H9 (cell line): Measurements from ENCODE around the gene GPR137B. TPM values are rescaled to one million over a fixed set of nuclear protein-coding genes. Genes with fewer than 3 reads are reported as not detected.

Source experiments
- DNase-seq: peaks from one replicate; pipeline ENCODE4 v3.0.0-alpha.2; 2017
- H2AFZ ChIP-seq: one replicate; pipeline ENCODE4 v1.6.1; 2013; ENCODE audit warnings: mild to moderate bottlenecking, low read length, control low read depth, moderate library complexity
- H2AK5ac ChIP-seq: 2 replicates; pipeline ENCODE4 v1.6.1; 2013; ENCODE audit warnings: low read length, control low read depth, mixed read lengths; ENCODE audit not compliant: insufficient read length
- H2BK120ac ChIP-seq: one replicate; pipeline ENCODE4 v1.6.1; 2013; ENCODE audit warnings: low read depth, mild to moderate bottlenecking, low read length, control low read depth, inconsistent platforms; ENCODE audit not compliant: poor library complexity, severe bottlenecking
- H2BK12ac ChIP-seq: 2 replicates; pipeline ENCODE4 v1.6.1; 2013; ENCODE audit warnings: low read length, control low read depth, mixed read lengths, low read depth; ENCODE audit not compliant: insufficient read length
- H2BK15ac ChIP-seq: 2 replicates; pipeline ENCODE4 v1.6.1; 2013; ENCODE audit warnings: low read depth, low read length, control low read depth
- H2BK20ac ChIP-seq: one replicate; pipeline ENCODE4 v1.6.1; 2013; ENCODE audit warnings: low read depth, mild to moderate bottlenecking, low read length, control low read depth, inconsistent platforms; ENCODE audit not compliant: poor library complexity, severe bottlenecking
- H2BK5ac ChIP-seq: 2 replicates; pipeline ENCODE4 v1.6.1; 2013; ENCODE audit warnings: low read length, control low read depth, mixed read lengths; ENCODE audit not compliant: insufficient read length
- H3K14ac ChIP-seq: 2 replicates; pipeline ENCODE4 v1.6.1; 2013; ENCODE audit warnings: low read length, control low read depth; ENCODE audit not compliant: insufficient read depth
- H3K18ac ChIP-seq: 2 replicates; pipeline ENCODE4 v1.6.1; 2013; ENCODE audit warnings: low read depth, mild to moderate bottlenecking, mixed read lengths, low read length, control low read depth; ENCODE audit not compliant: insufficient read length
- H3K23ac ChIP-seq: 2 replicates; pipeline ENCODE4 v1.6.1; 2013; ENCODE audit warnings: low read length, control low read depth, mixed read lengths, low read depth; ENCODE audit not compliant: insufficient read length
- H3K23me2 ChIP-seq: 2 replicates; pipeline ENCODE4 v1.6.1; 2013; ENCODE audit warnings: low read depth, mild to moderate bottlenecking, mixed read lengths, low read length, control low read depth; ENCODE audit not compliant: insufficient read length, poor library complexity, severe bottlenecking
- H3K27ac ChIP-seq: 2 replicates; pipeline ENCODE4 v1.5.1; 2013; ENCODE audit warnings: low read length, control low read depth, mixed read lengths, low read depth; ENCODE audit not compliant: insufficient read length
- H3K27me3 ChIP-seq: 2 replicates; pipeline ENCODE4 v1.6.1; 2013; ENCODE audit warnings: low read length, control low read depth, inconsistent platforms; ENCODE audit not compliant: insufficient read depth
- H3K4ac ChIP-seq: 2 replicates; pipeline ENCODE4 v1.6.1; 2013; ENCODE audit warnings: low read depth, mild to moderate bottlenecking, control low read depth, inconsistent platforms, low read length, moderate library complexity
- H3K4me1 ChIP-seq: 2 replicates; pipeline ENCODE4 v1.6.1; 2013; ENCODE audit warnings: low read length, control low read depth, inconsistent platforms; ENCODE audit not compliant: insufficient read depth
- H3K4me2 ChIP-seq: 2 replicates; pipeline ENCODE4 v1.6.1; 2013; ENCODE audit warnings: low read length, control low read depth, mixed read lengths; ENCODE audit not compliant: insufficient read length, insufficient read depth
- H3K56ac ChIP-seq: 2 replicates; pipeline ENCODE4 v1.6.1; 2013; ENCODE audit warnings: low read depth, mild to moderate bottlenecking, mixed read lengths, low read length, control low read depth; ENCODE audit not compliant: insufficient read length
- H3K79me1 ChIP-seq: 2 replicates; pipeline ENCODE4 v1.6.1; 2013; ENCODE audit warnings: low read depth, mild to moderate bottlenecking, moderate library complexity, low read length, control low read depth, inconsistent platforms; ENCODE audit not compliant: insufficient read depth, poor library complexity, severe bottlenecking
- H3K79me2 ChIP-seq: 2 replicates; pipeline ENCODE4 v1.6.1; 2013; ENCODE audit warnings: low read length, control low read depth, inconsistent platforms; ENCODE audit not compliant: insufficient read depth
- H3K9ac ChIP-seq: 2 replicates; pipeline ENCODE4 v1.6.1; 2013; ENCODE audit warnings: low read length, control low read depth, mixed read lengths; ENCODE audit not compliant: insufficient read length; ENCODE audit errors: extremely low read depth
- H3K9me3 ChIP-seq: one replicate; pipeline ENCODE4 v1.6.1; 2013; ENCODE audit warnings: low read depth, low read length, inconsistent platforms; ENCODE audit not compliant: control insufficient read depth
- H3T11ph ChIP-seq: one replicate; pipeline ENCODE4 v1.6.1; 2013; ENCODE audit warnings: mild to moderate bottlenecking, low read length, control low read depth, inconsistent platforms
- H4K20me1 ChIP-seq: one replicate; pipeline ENCODE4 v1.6.1; 2013; ENCODE audit not compliant: control insufficient read depth, insufficient read length, insufficient read depth
- H4K5ac ChIP-seq: 2 replicates; pipeline ENCODE4 v1.6.1; 2013; ENCODE audit warnings: low read depth, mild to moderate bottlenecking, mixed read lengths, low read length, control low read depth; ENCODE audit not compliant: insufficient read length
- H4K8ac ChIP-seq: replicated peaks from 2 replicates; pipeline ENCODE4 v1.6.1; 2013; ENCODE audit warnings: low read length, control low read depth, mixed read lengths, low read depth; ENCODE audit not compliant: insufficient read length
- H4K91ac ChIP-seq: 2 replicates; pipeline ENCODE4 v1.6.1; 2013; ENCODE audit warnings: low read depth, mild to moderate bottlenecking, moderate library complexity, mixed read lengths, low read length, control low read depth; ENCODE audit not compliant: insufficient read length
- H3K27ac Mint-ChIP-seq, 3 experiments: 2 replicates in 2 of 3; 3 replicates in 1 of 3; pipeline ENCODE4 v1.8.0; 2020 to 2021; ENCODE audit warnings: mixed read lengths in 3 of 3, mild to moderate bottlenecking in 1 of 3, moderate library complexity in 1 of 3
- H3K27me3 Mint-ChIP-seq: 2 replicates; pipeline ENCODE4 v1.8.0; 2021; ENCODE audit warnings: low read depth, mild to moderate bottlenecking, moderate library complexity, mixed read lengths
- H3K36me3 Mint-ChIP-seq, 3 experiments: 2 replicates in 2 of 3; 3 replicates in 1 of 3; pipeline ENCODE4 v1.8.0; 2020 to 2021; ENCODE audit warnings: low read depth in 3 of 3, mixed read lengths in 3 of 3; ENCODE audit not compliant: insufficient read depth in 1 of 3
- H3K4me1 Mint-ChIP-seq, 2 experiments: 2 replicates each; pipeline ENCODE4 v1.8.0; 2020; ENCODE audit warnings: mixed read lengths in 2 of 2
- H3K4me3 Mint-ChIP-seq, 2 experiments: 2 replicates in 1 of 2; 3 replicates in 1 of 2; pipeline ENCODE4 v1.8.0; 2020 to 2021; ENCODE audit warnings: mild to moderate bottlenecking in 2 of 2, mixed read lengths in 2 of 2, moderate library complexity in 1 of 2
- H3K9me3 Mint-ChIP-seq, 2 experiments: 2 replicates in 1 of 2; 3 replicates in 1 of 2; pipeline ENCODE4 v1.8.0; 2020; ENCODE audit warnings: mild to moderate bottlenecking in 2 of 2, mixed read lengths in 2 of 2, moderate library complexity in 1 of 2
- CTCF ChIP-seq: fragments of 200-600 bp; sonication (generic); conservative IDR thresholded peaks from 3 replicates; pipeline ENCODE4 v1.8.0; 2021; ENCODE audit warnings: antibody characterized with exemption, mild to moderate bottlenecking
- WGBS: extraction: QIAGEN DNeasy Blood & Tissue Kit; methylation state at CpG from one replicate; pipeline ENCODE4 v1.1.7; 2013; ENCODE audit warnings: missing lambda C conversion rate, low lambda C conversion rate, mixed read lengths; ENCODE audit not compliant: insufficient read length; ENCODE audit errors: extremely low coverage; 5-methylcytosine and 5-hydroxymethylcytosine counted together
- total RNA-seq: library from RNA; stranded (reverse); gene quantifications from 2 replicates; pipeline ENCODE4 v1.2.1, GENCODE V29; 2021

GPR137B gene
- total RNA-seq, 1 experiment from 2014 or later: 5.9 TPM

- Mint-ChIP-seq H3K4me3 (no peak overlapping the region), H3K9me3 (peaks cover 10 to 11% of the 10 kb centered on the region in 2 experiments; a peak in 4 of 5 replicates), H3K27ac (no peak overlapping the region; a peak in 1 of 7 replicates), H3K36me3 (peaks cover 7 to 18% (median 9%) of the 10 kb centered on the region in 3 experiments), H3K27me3 (no peaks in the 10 kb centered on the region; the same call in 1 of the 2 replicates), H3K4me1 (peaks cover 10 to 15% of the 10 kb centered on the region in 2 experiments)
- no peak overlapping the region for H4K5ac ChIP-seq
- no peak overlapping the region for H3K56ac ChIP-seq
- no peak overlapping the region for H4K8ac ChIP-seq
- H3K9me3 ChIP-seq: no peaks in the 10 kb centered on the region
- H3K18ac ChIP-seq: no peak overlapping the region
- no peak overlapping the region for H3K4ac ChIP-seq
- no peaks in the 10 kb centered on the region for H3K27me3 ChIP-seq
- H2BK15ac ChIP-seq: no peak overlapping the region
- no peaks in the 10 kb centered on the region for H3K79me2 ChIP-seq
- H3K4me2 ChIP-seq: no peak overlapping the region
- H3T11ph ChIP-seq: no peak overlapping the region
- no peak overlapping the region for H2BK12ac ChIP-seq
- no peak overlapping the region for H3K9ac ChIP-seq
- no peak overlapping the region for H4K91ac ChIP-seq
- no peak overlapping the region for H2BK120ac ChIP-seq
- no peaks in the 10 kb centered on the region for H3K79me1 ChIP-seq
- no peak overlapping the region for H2BK5ac ChIP-seq
- no peak overlapping the region for H2AK5ac ChIP-seq
- no peaks in the 10 kb centered on the region for H3K4me1 ChIP-seq
- no peak overlapping the region for H2BK20ac ChIP-seq
- WGBS: no CpG with 5 or more reads among the region's 4 CpGs
- no peak overlapping the region for H3K23ac ChIP-seq
- DNase-seq: no peak
- no peak overlapping the region for H3K14ac ChIP-seq
- H3K27ac ChIP-seq: no peak overlapping the region
- no peaks in the 10 kb centered on the region for H4K20me1 ChIP-seq
- H3K23me2 ChIP-seq: no peaks in the 10 kb centered on the region
- H2AFZ ChIP-seq: no peak overlapping the region
- TF ChIP-seq CTCF: no peak
Observed at GRCh38 chr1:236207569-236207968, 65.2 kb downstream of the GPR137B start.
